NCI-H510A (cell line): Measurements from ENCODE around the gene MDFIC2.
"Not testable (repeated sequence)": the region's sequence is repeated elsewhere in the genome, so short reads cannot be mapped to it uniquely, and the experiment has no call there.

Experiments
- DNase-seq: peaks from one replicate; lab custom pipeline; 2025; lab: John Stamatoyannopoulos, UW

Gene MDFIC2

DNA sequence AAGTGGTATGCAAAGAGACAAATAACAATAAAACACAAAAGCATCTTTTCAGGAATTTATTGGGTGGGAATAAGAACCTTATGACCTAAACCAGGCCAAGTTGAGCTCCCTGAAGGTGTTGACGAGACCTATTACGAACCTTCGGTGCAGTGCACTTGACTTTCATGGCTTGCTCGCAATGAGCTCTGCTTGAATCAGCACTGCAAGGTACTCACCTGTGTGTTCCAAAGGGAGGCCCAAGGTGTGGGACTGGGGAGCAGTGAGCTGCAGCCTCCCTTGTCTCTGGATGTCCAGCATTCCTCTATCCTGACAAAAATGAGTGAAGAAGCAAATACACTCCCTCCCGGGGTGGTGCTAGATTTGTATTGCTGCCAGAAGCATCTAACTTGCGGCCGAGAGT lies at the start of gene MDFIC2:
TSS of gene MDFIC2 (minus strand) at position 303 of the 400 bp plus-strand sequence. CDS start 665 bp downstream, outside the sequence.
- DNase-seq = no peak

DNA sequence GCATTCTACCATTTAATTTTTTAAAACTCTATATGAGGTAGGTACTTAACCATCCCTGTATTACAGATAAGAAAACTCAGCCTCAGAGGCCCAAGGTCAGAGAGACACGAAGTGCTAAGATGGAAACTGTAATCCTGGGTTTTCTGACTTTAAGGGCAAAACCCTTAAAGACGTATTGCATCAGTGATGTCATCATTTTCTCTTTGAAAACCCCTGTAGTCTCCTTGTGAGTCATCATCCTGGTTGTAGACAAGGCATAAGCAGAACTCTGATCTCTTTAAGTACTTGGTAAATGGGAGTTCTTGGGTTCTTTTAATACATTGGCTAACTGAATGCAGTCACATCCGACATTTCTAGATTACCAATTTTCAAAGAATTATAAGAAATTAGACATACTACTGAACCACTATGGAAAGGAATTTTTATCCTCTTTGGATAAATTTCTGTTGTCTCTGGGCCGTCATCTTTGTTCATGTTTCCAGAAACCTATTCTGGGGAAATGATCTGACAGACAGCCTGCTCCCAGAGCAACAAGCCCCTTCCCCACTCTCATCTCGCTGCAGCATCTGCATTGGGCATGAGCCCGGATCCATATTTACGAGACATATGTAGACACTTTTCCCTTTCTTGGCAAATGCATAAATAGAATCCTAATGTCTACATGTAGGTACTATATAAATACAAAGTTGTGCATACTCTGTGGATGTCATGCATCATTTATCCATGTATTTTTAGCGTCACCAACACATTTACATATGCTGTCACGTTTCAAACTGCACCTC lies 48.7 kb upstream of the MDFIC2 start:
- DNase-seq = no peak

GRCh38 chr3:70359711-70360110 lies 47.3 kb upstream of the MDFIC2 start:
- no peak for DNase-seq

- no peak for DNase-seq
Measured at GRCh38 chr3:70358978-70359580, 46.6 kb upstream of the MDFIC2 start.

GRCh38 chr3:70352215-70352614 lies 39.8 kb upstream of the MDFIC2 start:
- DNase-seq = no peak

DNA sequence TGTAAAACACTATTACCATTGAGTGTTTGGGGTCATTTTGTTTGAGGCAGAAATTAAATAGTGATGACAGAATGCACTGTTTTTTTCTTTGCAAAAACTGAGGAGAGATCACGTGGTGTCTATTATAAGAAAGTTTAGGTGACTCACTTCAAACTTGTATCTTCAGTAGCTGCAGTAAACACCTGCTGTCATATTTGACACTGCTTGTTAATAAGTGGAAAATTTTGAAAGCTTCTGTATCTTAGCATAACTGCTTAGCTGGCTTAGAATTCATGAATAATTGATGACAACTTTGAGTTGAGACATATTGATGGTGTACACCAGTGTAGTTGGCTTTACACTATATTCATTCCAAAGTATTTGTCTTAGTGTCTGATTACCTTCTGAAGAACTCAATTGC lies 29.7 kb upstream of the MDFIC2 start:
- DNase-seq = no peak

- DNase-seq = not testable (repeated sequence)
Measured at GRCh38 chr3:70336885-70337284, 24.4 kb upstream of the MDFIC2 start.

DNA sequence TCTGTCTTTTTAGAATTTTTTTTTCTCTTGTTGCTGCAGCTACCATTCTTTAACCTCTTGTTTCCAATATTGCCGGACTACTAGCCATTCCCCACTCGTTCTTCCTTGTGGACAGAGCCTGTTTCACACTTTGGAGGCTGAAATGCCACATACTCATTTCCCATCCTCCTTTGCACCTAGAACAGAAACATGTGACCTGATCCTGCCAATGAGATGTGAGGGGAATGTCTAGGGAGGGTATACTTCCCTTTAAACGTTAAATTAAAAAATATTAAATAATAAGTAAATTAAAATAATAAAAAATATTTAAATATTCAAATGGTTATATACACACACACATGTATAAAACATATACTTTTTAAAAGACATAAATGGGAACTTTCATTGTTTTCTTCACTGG lies 20.6 kb upstream of the MDFIC2 start:
- DNase-seq = no peak

- DNase-seq = no peak
Measured at GRCh38 chr3:70315021-70315420, 2.6 kb upstream of the MDFIC2 start.

- no peak for DNase-seq
Measured at GRCh38 chr3:70310809-70311208, 1.6 kb downstream of the MDFIC2 start.

- no peak for DNase-seq
Measured at GRCh38 chr3:70309591-70309990, 2.8 kb downstream of the MDFIC2 start.

GRCh38 chr3:70308760-70309159 lies 3.7 kb downstream of the MDFIC2 start:
- no peak for DNase-seq

DNA sequence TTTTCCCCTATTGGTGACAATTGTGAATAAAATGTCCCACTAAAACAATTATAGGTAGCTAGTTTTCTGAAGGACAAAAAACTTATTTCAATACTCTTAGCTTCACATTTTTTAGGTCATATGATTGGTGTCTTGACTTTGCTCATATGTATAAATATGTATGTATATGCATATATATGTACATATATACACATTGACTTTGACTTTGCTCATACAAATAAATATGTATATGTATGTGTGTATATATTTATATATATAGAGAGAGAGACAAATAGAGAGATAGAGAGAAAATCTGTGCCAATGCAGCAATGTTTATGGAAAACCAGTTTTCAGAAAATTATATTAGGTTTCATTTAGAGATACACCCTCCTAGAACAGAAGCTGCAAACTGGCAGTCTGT lies 5.7 kb downstream of the MDFIC2 start:
- DNase-seq = no peak

- no peak for DNase-seq
Measured at GRCh38 chr3:70298385-70298784, 14.1 kb downstream of the MDFIC2 start.

- no peak for DNase-seq
Measured at GRCh38 chr3:70291097-70291482, 21.3 kb downstream of the MDFIC2 start.

GRCh38 chr3:70290431-70291096 lies 21.9 kb downstream of the MDFIC2 start:
- not testable (repeated sequence) for DNase-seq

DNA sequence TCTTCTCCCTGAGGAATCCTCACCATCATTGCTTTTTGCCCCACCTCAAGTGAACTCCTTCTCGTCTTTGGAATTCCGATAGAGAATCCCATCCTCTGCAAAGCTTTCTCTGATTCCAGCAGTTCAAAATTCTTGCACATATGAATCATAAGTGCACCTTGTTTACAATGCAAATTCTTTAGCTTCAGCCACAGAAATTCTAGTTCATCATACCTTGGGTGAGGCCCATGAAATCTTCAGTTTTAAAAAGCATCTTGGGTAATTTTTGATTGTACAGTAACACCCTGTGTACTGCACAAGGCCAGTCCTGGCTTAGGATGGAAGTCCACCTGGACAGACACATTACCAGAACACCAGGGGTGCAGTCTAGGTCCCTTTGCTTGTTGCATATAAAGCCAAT lies 30.8 kb downstream of the MDFIC2 start:
- DNase-seq = no peak

- DNase-seq = no peak
Measured at GRCh38 chr3:70277304-70277703, 35.1 kb downstream of the MDFIC2 start.

DNA sequence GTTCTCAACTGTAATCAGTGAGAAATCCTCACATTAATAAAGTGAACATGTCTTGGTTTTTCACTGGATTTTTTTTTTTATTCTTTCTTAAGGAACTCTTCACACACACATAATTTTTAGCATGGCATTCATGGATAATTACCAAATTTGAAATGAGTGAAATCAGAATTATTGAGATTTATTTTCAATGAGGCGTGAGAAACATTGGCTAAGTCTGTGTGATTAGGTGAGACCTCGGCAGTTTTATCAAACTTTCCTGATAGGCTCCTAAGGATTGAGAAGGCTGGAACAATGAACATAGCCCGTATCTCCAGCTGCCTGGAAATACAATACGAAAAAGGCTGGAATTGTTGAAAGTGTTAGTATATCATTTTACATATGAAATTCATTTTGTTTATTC lies 35.5 kb downstream of the MDFIC2 start:
- DNase-seq = no peak

GRCh38 chr3:70273492-70273891 lies 38.9 kb downstream of the MDFIC2 start:
- no peak for DNase-seq

- DNase-seq = no peak
Measured at GRCh38 chr3:70272798-70273197, 39.6 kb downstream of the MDFIC2 start.

- no peak for DNase-seq
Measured at GRCh38 chr3:70264122-70264780, 48.2 kb downstream of the MDFIC2 start.

DNA sequence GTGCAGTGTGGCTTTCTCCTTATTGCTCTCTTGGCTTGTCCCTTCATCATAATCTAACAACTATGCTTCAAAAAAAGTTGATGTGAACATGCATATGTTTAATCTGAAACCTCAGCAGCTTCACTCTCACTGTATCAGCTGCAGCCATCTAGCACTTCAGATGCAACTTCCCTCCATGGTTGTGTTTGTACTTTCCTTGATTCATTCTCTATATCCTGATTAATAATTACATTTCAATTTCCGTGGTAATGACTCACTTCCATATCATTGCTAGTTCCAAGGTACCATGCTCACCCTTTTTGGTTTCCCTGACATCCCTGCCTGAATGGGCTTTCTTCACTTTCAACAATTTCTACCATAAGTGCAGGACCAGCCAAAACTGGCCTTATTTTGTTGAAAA lies 51.2 kb downstream of the MDFIC2 start:
- DNase-seq = no peak
